Sigmoid colon (tissue), 4 donors: Measurements from ENCODE around the gene ZNF714.

Experiments used
- POLR2A ChIP-seq, 2 donors: fragments of 450-650 bp; IDR thresholded peaks; one replicate each; pipeline ENCODE4 v1.6.1; 2016; ENCODE audit warnings: antibody characterized with exemption in 2 of 2, mild to moderate bottlenecking in 2 of 2, moderate library complexity in 2 of 2
- POLR2AphosphoS5 ChIP-seq, 4 donors: sonication (generic); formaldehyde crosslinking; IDR thresholded peaks; one replicate each; pipeline ENCODE4 v1.6.1; 2017; ENCODE audit warnings: antibody characterized with exemption in 4 of 4
- TF ChIP-seq, protein P1 (sequence below), 4 experiments: fragments of 450-650 bp in 3 of 4; fragments of 200-600 bp in 1 of 4; IDR thresholded peaks; one replicate each; pipeline ENCODE4 v1.5.1; 2016 to 2019; ENCODE audit warnings: antibody characterized with exemption in 4 of 4, mild to moderate bottlenecking in 3 of 4, moderate library complexity in 2 of 4

DNA sequence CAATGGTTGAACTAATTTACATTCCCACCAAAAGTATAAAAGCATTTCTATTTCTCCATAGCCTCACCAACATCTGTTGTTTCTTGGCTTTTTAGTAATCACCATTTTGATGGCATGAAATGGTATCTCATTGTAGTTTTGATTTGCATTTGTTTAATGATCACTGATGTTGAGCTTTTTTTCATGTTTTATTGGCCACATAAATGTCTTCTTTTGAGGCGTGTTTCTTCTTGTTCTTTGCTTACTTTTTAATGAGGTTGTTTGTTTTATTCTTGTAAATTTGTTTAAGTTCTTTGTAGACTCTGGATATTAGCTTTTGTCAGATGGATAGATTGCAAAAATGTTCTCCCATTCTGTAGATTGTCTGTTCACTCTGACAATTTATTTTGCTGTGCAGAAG is 28.2 kb downstream of the ZNF714 start:
- TF ChIP-seq, protein P1, sequence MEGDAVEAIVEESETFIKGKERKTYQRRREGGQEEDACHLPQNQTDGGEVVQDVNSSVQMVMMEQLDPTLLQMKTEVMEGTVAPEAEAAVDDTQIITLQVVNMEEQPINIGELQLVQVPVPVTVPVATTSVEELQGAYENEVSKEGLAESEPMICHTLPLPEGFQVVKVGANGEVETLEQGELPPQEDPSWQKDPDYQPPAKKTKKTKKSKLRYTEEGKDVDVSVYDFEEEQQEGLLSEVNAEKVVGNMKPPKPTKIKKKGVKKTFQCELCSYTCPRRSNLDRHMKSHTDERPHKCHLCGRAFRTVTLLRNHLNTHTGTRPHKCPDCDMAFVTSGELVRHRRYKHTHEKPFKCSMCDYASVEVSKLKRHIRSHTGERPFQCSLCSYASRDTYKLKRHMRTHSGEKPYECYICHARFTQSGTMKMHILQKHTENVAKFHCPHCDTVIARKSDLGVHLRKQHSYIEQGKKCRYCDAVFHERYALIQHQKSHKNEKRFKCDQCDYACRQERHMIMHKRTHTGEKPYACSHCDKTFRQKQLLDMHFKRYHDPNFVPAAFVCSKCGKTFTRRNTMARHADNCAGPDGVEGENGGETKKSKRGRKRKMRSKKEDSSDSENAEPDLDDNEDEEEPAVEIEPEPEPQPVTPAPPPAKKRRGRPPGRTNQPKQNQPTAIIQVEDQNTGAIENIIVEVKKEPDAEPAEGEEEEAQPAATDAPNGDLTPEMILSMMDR (IDR thresholded peaks at IDR 0.05) = no peak
- TF ChIP-seq POLR2A (IDR thresholded peaks at IDR 0.05) (no peak), POLR2AphosphoS5 (IDR thresholded peaks at IDR 0.05) (no peak)
